Measurements from ENCODE around the gene RYR2.

The RYR2 gene

DNA sequence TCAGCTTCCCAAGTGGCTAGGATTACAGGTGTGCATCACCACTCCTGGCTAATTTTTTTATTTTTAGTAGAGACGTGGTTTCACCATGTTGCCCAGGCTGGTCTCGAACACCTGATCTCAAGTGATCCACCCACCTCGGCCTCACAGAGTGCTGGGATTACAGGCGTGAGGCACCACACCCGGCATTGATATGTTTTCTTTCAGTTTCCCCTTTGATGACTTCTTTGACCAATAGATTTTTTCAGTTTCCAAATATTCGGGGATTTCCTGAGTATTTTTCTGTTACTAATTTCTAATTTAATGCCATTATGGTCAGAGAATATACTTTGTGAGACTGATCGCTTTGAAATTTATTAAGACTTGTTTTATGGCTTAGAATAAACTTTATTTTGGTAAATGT, 406.1 kb downstream of the RYR2 start:
- DNase-seq (ENCODE audit: low read depth in 2 of 2), result no peak

- DNase-seq (ENCODE audit: low read depth in 2 of 2), result no peak
Observed at GRCh38 chr1:237457573-237457972, 415.6 kb downstream of the RYR2 start.

- DNase-seq (ENCODE audit: low read depth in 2 of 2), result no peak
Observed at GRCh38 chr1:237467320-237467719, 425.3 kb downstream of the RYR2 start.

GRCh38 chr1:237470712-237471338, 428.8 kb downstream of the RYR2 start:
- no peak for DNase-seq (ENCODE audit: low read depth in 2 of 2)

DNA sequence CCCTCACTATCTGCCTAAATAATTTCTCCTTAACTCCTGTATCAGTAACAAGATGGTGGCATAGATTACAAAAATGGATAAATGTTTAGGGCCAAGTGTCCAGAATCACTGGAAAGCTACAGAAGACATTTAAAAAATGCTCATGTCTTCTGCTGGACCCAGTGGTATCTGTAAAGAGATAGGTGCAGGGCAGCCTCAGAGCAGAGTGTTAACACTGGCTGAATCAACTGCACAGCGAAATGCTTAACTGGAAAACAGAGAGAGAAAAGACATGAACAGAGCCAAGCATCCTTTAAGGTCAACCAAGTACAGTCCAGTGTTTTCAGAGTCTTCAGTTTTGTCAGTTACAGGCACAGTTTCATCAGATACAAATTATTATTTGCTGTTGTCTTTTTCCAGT, 429.4 kb downstream of the RYR2 start:
- DNase-seq (ENCODE audit: low read depth in 2 of 2), result no peak

GRCh38 chr1:237471956-237472355, 430.0 kb downstream of the RYR2 start:
- no peak for DNase-seq (ENCODE audit: low read depth in 2 of 2)

GRCh38 chr1:237473854-237474253, 431.9 kb downstream of the RYR2 start:
- DNase-seq (ENCODE audit: low read depth in 2 of 2), result no peak

GRCh38 chr1:237478082-237478481, 436.1 kb downstream of the RYR2 start:
- no peak for DNase-seq (ENCODE audit: low read depth in 2 of 2)

- no peak for DNase-seq (ENCODE audit: low read depth in 2 of 2)
Observed at GRCh38 chr1:237478842-237479241, 436.9 kb downstream of the RYR2 start.

- DNase-seq (ENCODE audit: low read depth in 2 of 2), result no peak
Observed at GRCh38 chr1:237482777-237483176, 440.8 kb downstream of the RYR2 start.

DNA sequence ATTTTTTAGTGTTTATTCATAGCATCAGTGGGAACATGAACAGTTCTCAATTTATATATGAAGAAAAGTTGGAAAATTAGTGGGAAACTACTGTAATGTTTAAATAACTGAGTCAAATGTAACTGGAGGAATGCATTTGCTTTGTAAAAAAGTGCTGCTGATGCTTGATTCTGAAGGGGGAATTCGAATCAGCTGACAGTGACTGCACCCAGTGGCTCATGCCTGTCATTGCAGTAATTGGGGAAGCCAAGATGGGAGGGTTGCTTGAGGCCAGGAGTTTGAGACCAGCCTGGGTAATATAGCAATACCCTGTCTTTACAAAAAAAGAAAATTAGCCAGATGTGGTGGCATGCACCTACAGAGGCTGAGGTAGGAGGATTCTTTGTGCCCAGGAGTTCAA, 450.4 kb downstream of the RYR2 start:
- DNase-seq (ENCODE audit: low read depth in 2 of 2), result no peak

DNA sequence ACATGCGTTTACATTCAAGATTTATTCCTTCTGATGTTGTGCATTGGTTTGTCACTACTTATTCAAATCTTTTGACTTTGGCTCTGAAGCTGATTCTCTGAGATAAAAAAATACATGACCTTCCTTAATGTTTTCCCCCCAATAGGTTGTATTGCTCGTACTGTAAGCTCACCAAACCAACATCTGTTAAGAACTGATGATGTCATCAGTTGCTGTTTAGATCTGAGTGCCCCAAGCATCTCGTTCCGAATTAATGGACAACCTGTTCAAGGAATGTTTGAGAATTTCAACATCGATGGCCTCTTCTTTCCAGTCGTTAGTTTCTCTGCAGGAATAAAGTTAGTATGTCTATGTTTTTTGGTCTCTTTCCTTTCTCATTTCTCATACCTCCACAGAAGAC, 458.6 kb downstream of the RYR2 start:
- no peak for DNase-seq (ENCODE audit: low read depth in 2 of 2)

GRCh38 chr1:237503292-237503691, 461.3 kb downstream of the RYR2 start:
- DNase-seq (ENCODE audit: low read depth in 2 of 2), result no peak

GRCh38 chr1:237507005-237507404, 465.0 kb downstream of the RYR2 start:
- DNase-seq (ENCODE audit: low read depth in 2 of 2), result no peak

DNA sequence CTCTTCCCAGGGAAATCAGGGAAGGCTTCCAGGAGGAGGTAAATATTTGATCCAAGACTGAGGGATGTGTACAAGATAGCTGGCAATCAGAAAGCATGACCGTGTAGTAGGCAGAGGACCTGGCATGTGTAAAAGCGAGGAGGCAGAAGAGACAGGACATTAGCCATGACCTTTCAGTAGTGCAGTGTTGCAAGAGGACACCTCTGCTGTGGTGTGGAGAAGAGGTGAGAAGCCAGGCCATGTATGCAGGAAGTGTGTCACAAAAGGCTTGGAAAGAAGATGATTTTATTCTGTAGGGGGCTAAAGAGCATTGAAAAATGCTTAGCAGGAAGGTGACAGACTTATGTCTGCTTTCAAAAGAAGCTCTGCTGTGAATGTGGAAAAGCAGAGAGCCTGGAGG, 467.8 kb downstream of the RYR2 start:
- no peak for DNase-seq (ENCODE audit: low read depth in 2 of 2)

DNA sequence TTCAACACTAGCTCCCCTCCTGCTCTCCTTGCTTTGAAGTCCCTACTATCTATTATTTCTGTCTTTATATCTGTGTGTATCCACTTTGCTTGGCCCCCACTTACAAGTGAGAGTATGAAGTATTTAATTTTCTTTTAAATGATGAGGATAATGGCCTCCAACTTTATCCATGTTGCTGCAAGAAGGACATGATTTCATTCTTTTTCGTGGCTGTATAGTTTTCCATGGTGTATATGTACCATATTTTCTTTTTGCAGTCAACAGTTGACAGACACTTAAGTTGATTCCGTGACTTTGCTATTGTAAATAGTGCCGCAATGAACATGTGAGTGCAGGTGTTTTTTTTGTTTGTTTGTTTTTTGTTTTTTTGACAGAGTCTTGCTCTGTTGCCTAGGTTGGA, 483.1 kb downstream of the RYR2 start:
- DNase-seq (ENCODE audit: low read depth in 2 of 2), result no peak

DNA sequence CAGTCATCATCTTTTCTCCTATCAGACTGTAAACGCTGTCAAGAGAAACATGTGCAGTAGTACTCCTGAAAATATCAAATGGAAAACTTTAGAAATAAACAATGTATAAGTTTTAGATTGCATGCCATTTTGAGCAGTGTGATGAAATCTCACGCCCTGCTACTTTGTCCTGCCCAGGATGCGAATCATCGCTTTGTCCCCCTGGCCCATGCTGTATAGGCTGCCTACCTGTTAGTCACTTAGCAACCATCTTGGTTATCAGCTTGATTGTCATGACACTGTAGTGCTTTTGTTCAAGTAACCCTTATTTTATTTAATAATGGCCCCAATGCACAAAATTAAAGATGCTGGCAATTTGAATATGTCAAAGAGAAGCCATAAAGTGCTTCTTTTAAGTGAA, 485.8 kb downstream of the RYR2 start:
- no peak for DNase-seq (ENCODE audit: low read depth in 2 of 2)

GRCh38 chr1:237528545-237528944, 486.6 kb downstream of the RYR2 start:
- no peak for DNase-seq (ENCODE audit: low read depth in 2 of 2)

GRCh38 chr1:237539055-237539454, 497.1 kb downstream of the RYR2 start:
- DNase-seq (ENCODE audit: low read depth in 2 of 2), result no peak

DNA sequence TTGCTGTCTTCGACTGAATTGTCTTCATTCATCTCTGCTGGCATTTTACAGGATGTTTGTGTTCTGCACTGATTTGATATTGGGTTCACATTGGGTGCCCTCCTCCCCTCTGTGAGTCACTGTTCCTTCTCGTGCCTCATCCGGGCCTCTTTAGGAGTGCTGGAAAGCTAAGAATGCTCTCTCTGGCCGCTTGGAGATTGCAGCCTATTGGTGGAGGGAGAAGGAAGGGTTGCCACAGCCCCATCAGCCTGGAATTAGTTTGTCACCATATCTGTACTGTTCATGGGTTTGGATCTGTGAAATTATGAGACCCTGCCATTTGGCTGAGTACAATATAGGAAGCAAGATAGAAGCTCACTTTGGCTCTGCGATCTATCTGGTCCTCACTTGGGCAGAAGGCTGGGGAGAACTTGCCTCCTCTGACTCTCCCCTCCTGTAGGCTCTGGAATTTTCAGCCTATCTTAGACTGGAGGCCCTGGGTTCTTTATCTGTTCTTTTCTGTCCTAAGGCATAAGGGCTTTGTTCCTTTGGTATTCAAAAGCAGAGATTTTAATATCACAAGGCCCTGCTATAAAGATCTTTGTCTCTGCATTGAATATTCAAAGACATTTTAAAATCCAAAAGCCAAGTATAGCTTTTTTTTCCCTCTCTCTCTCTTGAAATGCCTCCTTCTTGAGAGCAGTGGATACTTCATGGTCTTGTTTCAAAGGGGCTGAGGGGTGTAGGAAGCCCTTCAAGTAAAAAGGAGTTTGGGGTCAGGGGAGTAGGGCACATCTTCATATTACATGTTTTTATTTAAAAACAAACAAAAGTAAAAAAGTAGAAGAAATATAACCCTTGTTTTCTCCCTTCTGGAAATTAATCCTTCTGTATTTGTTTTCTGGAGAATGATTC, 500.8 kb downstream of the RYR2 start:
- no peak for DNase-seq (ENCODE audit: low read depth in 2 of 2)

- no peak for DNase-seq (ENCODE audit: low read depth in 2 of 2)
Observed at GRCh38 chr1:237553078-237553477, 511.1 kb downstream of the RYR2 start.

DNA sequence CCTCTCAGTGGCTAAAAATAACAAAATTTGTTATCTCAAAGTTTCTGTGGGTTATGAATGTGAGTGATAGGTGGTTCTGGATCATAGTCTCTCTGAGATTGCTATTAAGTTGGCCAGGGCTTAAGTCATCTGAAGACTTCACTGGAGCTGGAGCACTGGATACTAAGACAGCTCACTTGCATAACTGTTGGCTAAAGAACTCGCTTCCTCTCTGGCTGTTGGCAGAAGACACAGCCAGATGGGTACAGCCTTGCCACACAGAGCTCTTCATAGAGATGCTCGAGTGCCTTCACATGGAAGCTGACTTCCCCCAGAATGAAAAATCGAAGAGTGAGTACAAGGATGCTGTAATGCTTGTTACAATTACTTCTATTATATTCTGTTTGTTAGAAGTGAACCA, 514.9 kb downstream of the RYR2 start:
- no peak for DNase-seq (ENCODE audit: low read depth in 2 of 2)

DNA sequence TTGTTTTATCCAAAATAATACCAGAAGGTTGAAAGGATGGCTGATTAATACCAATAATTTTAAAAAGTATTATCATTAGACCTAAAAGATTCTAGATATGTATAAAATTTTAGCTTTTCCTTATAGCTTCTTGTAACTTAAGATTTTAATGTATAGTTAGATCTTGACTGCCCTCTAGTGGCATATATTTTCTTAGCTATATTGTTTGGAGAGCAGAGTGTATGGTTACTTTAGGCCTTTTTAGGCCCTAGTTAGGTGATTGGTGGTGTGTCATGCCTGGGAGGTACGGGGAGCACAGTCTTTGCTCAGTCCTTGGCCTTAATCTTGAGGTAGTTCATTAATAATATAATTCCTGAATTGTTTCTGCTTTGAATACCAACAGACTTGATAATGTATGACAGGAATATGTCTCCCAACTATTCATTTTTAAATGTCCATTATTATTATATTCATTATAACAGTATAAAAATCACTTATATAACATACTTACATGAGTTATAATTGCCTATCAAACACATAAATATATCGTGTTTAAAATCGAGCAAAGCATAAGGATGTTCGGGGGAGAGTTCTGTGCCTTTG, 520.3 kb downstream of the RYR2 start:
- no peak for DNase-seq (ENCODE audit: low read depth in 2 of 2)

Measured in stimulated activated CD8-positive, alpha-beta memory T cell treated with anti-CD3 and anti-CD28 coated beads, Interleukin-7, amount 100 ng/mL, for 4 hours (primary cell).